Prostate gland (tissue), 2 donors: ENCODE measurements around the gene EPS8L1.

Experiments used
- CTCF ChIP-seq, 4 experiments: fragments of 200-600 bp in 2 of 4; fragments of 450-650 bp in 2 of 4; sonication (generic) in 2 of 4; IDR thresholded peaks; 1 replicate in 3 of 4; 2 replicates in 1 of 4; pipeline ENCODE4 v1.5.1; 2016 to 2019; ENCODE audit warnings: antibody characterized with exemption in 4 of 4, mild to moderate bottlenecking in 2 of 4, moderate library complexity in 2 of 4
- POLR2AphosphoS5 ChIP-seq: sonication (generic); formaldehyde crosslinking; IDR thresholded peaks from one replicate; pipeline ENCODE4 v1.6.1; 2017; ENCODE audit warnings: antibody characterized with exemption

GRCh38 chr19:55132453-55133129 is 56.9 kb downstream of the EPS8L1 start:
- no peak for TF ChIP-seq CTCF (IDR thresholded peaks at IDR 0.05)
- TF ChIP-seq POLR2AphosphoS5, result no peak
